ENCODE measurements around the gene KIAA1328.

DNA sequence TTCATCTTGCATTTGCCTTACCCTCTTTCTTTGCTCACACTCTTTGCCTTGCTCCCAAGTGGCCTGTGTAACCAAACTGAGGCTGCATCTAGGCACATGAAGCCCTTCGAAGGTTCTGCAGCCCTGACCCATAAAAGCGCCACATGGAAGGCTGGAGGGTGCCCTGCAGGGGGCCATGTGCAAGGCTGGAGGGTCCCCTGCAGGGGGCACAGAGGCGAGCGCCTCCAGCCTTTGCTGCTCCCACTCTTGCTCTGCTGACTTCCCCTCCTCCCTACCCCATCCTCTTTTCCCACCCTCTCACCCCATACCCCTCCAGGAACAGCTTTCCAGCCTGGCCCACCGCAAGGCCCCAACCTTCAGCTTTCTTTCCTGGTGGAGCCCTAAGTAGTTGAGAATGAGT lies 419.4 kb downstream of the KIAA1328 start:
- TF ChIP-seq, protein P1, sequence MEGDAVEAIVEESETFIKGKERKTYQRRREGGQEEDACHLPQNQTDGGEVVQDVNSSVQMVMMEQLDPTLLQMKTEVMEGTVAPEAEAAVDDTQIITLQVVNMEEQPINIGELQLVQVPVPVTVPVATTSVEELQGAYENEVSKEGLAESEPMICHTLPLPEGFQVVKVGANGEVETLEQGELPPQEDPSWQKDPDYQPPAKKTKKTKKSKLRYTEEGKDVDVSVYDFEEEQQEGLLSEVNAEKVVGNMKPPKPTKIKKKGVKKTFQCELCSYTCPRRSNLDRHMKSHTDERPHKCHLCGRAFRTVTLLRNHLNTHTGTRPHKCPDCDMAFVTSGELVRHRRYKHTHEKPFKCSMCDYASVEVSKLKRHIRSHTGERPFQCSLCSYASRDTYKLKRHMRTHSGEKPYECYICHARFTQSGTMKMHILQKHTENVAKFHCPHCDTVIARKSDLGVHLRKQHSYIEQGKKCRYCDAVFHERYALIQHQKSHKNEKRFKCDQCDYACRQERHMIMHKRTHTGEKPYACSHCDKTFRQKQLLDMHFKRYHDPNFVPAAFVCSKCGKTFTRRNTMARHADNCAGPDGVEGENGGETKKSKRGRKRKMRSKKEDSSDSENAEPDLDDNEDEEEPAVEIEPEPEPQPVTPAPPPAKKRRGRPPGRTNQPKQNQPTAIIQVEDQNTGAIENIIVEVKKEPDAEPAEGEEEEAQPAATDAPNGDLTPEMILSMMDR (IDR thresholded peaks at IDR 0.05): no peak
- no peak for TF ChIP-seq POLR2AphosphoS5 (IDR thresholded peaks at IDR 0.05)
- no peak for TF ChIP-seq POLR2A (IDR thresholded peaks at IDR 0.05)

Measured in upper lobe of left lung (tissue), 4 donors.